Measurements from ENCODE around the gene EPB41L3.

- TF ChIP-seq POLR2A (IDR thresholded peaks at IDR 0.05; ENCODE audit: low read length): no peak
- TF ChIP-seq GATA1 (IDR thresholded peaks at IDR 0.05; ENCODE audit: low read depth, low read length): no peak
These were observed 39.3 kb upstream of the EPB41L3 start for GRCh38 chr18:5582849-5583681.
